Measurements from ENCODE around the gene SNX30.

DNA sequence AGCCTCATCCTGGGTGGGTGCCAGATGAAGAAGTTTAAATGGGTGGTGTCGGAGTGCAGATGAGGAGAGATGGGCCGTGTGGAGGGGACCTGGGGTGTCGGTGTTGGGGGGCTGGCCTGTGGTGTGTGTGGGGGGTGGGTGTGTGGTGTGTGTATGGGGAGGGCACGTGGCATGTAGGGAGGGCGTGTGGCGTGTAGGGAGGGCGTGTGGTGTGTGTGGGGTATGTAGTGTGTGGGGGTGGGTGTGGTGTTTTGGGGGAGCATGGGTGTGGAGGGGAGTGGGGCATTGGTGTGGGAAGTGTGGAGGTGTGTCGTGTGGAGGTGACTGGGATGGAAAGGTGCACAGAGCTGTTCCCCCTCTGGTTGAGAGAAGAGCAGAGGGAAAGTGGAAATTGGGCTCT lies 105.6 kb downstream of the SNX30 start:
- TF ChIP-seq, protein P1, sequence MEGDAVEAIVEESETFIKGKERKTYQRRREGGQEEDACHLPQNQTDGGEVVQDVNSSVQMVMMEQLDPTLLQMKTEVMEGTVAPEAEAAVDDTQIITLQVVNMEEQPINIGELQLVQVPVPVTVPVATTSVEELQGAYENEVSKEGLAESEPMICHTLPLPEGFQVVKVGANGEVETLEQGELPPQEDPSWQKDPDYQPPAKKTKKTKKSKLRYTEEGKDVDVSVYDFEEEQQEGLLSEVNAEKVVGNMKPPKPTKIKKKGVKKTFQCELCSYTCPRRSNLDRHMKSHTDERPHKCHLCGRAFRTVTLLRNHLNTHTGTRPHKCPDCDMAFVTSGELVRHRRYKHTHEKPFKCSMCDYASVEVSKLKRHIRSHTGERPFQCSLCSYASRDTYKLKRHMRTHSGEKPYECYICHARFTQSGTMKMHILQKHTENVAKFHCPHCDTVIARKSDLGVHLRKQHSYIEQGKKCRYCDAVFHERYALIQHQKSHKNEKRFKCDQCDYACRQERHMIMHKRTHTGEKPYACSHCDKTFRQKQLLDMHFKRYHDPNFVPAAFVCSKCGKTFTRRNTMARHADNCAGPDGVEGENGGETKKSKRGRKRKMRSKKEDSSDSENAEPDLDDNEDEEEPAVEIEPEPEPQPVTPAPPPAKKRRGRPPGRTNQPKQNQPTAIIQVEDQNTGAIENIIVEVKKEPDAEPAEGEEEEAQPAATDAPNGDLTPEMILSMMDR (conservative IDR thresholded peaks at IDR 0.05; ENCODE audit: low read length): no peak
- TF ChIP-seq EZH2phosphoT487 (IDR thresholded peaks at IDR 0.05; ENCODE audit: borderline replicate concordance, low read depth, low read length): no peak
